Prostate gland (tissue), 2 donors: ENCODE measurements around the gene FAM110A. TPM values are rescaled to one million over a fixed set of nuclear protein-coding genes. Genes with fewer than 3 reads are reported as not detected.
A peak's percentile ranks its signal among the peaks of the same experiment; 100 is the strongest.
"Not testable (repeated sequence)": the region's sequence is repeated elsewhere in the genome, so short reads cannot be mapped to it uniquely, and the experiment has no call there.

Experiments
- DNase-seq: peaks from one replicate; pipeline ENCODE4 v3.0.0-alpha.2; 2019; ENCODE audit warnings: low spot score
- H3K27ac ChIP-seq, 2 donors: fragments of 200-600 bp; sonication (generic); 2 replicates each; pipeline ENCODE4 v1.5.1; 2017 to 2019
- H3K27me3 ChIP-seq: fragments of 200-600 bp; sonication (generic); replicated peaks from 2 replicates; pipeline ENCODE4 v1.5.1; 2019; ENCODE audit not compliant: insufficient read depth
- H3K36me3 ChIP-seq, 2 donors: fragments of 200-600 bp; sonication (generic); 1 replicate in 1 of 2; 2 replicates in 1 of 2; pipeline versions ENCODE4 v1.5.1 to v1.8.1; 2017 to 2019
- H3K4me1 ChIP-seq: fragments of 200-600 bp; sonication (generic); replicated peaks from 2 replicates; pipeline ENCODE4 v1.5.1; 2019
- H3K4me3 ChIP-seq, 2 donors: fragments of 200-600 bp; sonication (generic); 2 replicates each; pipeline ENCODE4 v1.5.1; 2017 to 2019
- H3K9me3 ChIP-seq: fragments of 200-600 bp; sonication (generic); 2 replicates; pipeline ENCODE4 v1.5.1; 2017
- POLR2A ChIP-seq: fragments of 450-650 bp; IDR thresholded peaks from one replicate; pipeline ENCODE4 v1.6.1; 2016; ENCODE audit warnings: antibody characterized with exemption, mild to moderate bottlenecking
- POLR2AphosphoS5 ChIP-seq: sonication (generic); formaldehyde crosslinking; IDR thresholded peaks from one replicate; pipeline ENCODE4 v1.6.1; 2017; ENCODE audit warnings: antibody characterized with exemption
- WGBS: methylation state at CpG from one replicate; pipeline ENCODE4 v1.1.5; 2018; 5-methylcytosine and 5-hydroxymethylcytosine counted together
- intact Hi-C: fragments of 100-400 bp; cut with DNase I; formaldehyde crosslinking; loops from one replicate; pipeline ENCODE4 v1.14.2; 2022
- total RNA-seq, 2 donors: library from RNA; depleted of rRNA; stranded (reverse); fragments of >200 nt; gene quantifications; one replicate each; pipeline ENCODE4 v1.1.0, GENCODE V29; 2016
- TF ChIP-seq, protein P1 (sequence below), 4 experiments: fragments of 200-600 bp in 2 of 4; fragments of 450-650 bp in 2 of 4; sonication (generic) in 2 of 4; IDR thresholded peaks; 1 replicate in 3 of 4; 2 replicates in 1 of 4; pipeline ENCODE4 v1.5.1; 2016 to 2019; ENCODE audit warnings: antibody characterized with exemption in 4 of 4, mild to moderate bottlenecking in 2 of 4, moderate library complexity in 2 of 4

The FAM110A gene
- total RNA-seq, 2 donors from 2014 or later: 15.5 to 33.0 TPM

DNA sequence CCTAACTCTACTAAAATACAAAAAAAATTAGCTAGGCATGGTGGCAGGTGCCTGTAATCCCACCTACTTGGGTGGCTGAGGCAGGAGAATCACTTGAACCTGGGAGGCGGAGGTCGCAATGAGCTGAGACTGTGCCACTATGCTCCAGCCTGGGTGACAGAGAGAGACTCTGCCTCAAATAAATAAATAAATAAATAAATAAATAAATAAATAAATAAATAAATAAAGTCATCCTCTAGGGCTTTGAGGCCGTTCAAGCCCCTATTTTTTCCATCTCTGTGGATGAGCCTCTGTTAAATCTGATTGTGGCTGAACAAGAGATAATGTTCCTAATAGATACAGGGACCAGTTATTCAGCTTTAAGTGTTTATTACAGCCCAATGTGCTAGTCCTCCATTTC lies 31.8 kb upstream of the FAM110A start:
- H3K4me1 ChIP-seq: no peaks in the 10 kb centered on the region
- TF ChIP-seq, protein P1, sequence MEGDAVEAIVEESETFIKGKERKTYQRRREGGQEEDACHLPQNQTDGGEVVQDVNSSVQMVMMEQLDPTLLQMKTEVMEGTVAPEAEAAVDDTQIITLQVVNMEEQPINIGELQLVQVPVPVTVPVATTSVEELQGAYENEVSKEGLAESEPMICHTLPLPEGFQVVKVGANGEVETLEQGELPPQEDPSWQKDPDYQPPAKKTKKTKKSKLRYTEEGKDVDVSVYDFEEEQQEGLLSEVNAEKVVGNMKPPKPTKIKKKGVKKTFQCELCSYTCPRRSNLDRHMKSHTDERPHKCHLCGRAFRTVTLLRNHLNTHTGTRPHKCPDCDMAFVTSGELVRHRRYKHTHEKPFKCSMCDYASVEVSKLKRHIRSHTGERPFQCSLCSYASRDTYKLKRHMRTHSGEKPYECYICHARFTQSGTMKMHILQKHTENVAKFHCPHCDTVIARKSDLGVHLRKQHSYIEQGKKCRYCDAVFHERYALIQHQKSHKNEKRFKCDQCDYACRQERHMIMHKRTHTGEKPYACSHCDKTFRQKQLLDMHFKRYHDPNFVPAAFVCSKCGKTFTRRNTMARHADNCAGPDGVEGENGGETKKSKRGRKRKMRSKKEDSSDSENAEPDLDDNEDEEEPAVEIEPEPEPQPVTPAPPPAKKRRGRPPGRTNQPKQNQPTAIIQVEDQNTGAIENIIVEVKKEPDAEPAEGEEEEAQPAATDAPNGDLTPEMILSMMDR (IDR thresholded peaks at IDR 0.05): no peak
- TF ChIP-seq POLR2A: no peak
- TF ChIP-seq POLR2AphosphoS5: no peak
- H3K27me3 ChIP-seq: no peaks in the 10 kb centered on the region
- no peak for DNase-seq
- H3K27ac ChIP-seq: no peak overlapping the region
- no peaks in the 10 kb centered on the region for H3K36me3 ChIP-seq
- no peak overlapping the region for H3K4me3 ChIP-seq
- 86% methylated on average over 3 of the region's 3 CpGs for WGBS
- H3K9me3 ChIP-seq: no peaks in the 10 kb centered on the region
- intact Hi-C loops: no loop called here

DNA sequence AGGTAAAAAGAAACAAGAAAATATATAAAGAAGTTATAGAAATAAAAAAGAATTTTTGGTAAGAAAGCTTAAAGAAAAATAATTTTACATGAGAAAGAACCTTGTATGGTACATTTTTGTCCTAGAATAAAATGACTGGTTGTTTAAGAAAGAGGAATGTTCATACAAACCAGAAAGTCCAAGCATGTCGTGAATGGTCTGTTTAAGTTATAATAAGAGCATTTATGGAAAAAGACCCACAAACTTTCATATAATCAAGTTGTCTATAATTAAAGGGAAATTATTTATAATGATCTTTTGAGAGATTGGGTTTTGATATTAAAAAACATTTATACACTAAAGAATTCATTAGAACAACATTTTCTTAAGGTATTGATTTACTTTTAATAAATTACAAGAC lies 27.8 kb upstream of the FAM110A start:
- WGBS: 26% methylated on average over 1 of the region's 1 CpG
- intact Hi-C loops: no loop called here
- DNase-seq: no peak
- H3K4me1 ChIP-seq: no peaks in the 10 kb centered on the region
- H3K36me3 ChIP-seq: no peaks in the 10 kb centered on the region
- H3K4me3 ChIP-seq: no peak overlapping the region
- TF ChIP-seq POLR2AphosphoS5 (no peak), POLR2A (no peak)
- TF ChIP-seq, protein P1 (IDR thresholded peaks at IDR 0.05): no peak
- no peaks in the 10 kb centered on the region for H3K9me3 ChIP-seq
- no peaks in the 10 kb centered on the region for H3K27me3 ChIP-seq
- H3K27ac ChIP-seq: no peak overlapping the region

DNA sequence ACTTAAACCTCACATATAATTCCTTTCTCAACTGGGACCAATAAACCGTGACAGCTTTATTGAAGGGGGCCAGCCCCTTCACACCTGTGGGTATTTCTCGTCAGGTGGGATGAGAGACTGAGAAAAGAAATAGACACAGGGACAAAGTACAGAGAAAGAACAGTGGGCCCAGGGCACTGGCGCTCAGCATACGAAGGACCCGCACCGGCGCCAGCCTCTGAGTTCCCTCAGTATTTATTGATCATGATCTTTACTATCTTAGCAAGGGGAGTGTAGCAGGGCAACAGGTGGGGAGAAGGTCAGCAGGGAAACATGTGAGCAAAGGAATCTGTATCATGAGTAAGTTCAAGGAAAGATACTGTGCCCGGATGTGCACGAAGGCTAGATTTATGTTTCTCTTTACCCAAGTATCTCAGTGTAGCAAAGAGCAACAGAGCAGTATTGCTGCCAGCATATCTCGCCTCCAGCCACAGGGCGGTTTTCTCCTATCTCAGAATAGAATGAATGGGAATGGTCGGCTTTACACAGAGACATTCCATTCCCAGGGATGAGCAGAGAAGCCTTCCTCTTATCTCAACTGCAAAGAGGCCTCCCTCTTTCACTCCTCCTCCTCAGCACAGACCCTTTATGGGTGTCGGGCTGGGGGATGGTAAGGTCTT lies 21.6 kb upstream of the FAM110A start:
- intact Hi-C loops: loop anchor here (10.0 kb wide), 2 partner anchors 293 to 403 kb away; no protein-coding TSS in a partner anchor

DNA sequence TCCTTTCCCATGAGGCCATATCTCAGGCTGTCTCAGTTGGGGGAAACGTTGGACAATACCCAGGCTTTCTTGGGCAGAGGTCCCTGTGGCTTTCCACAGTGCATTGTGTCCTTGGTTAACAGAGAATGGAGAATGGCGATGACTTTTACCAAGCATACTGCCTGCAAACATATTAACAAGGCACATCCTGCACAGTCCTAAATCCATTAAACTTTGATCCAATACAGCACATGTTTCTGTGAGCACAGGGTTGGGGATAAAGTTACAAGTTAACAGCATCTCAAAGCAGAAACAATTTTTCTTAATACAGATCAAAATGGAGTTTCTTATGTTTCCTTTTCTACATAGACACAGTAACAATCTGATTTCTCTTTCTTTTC lies 21.1 kb upstream of the FAM110A start:
- not testable (repeated sequence) for H3K4me1 ChIP-seq, H3K27me3 ChIP-seq, H3K9me3 ChIP-seq, H3K4me3 ChIP-seq, H3K36me3 ChIP-seq
- intact Hi-C loops: loop anchor here (10.0 kb wide), 2 partner anchors 292 to 402 kb away; no protein-coding TSS in a partner anchor
- H3K27ac ChIP-seq: peak overlapping the region in 1 of 2 donors; percentile 62
- DNase-seq: peak; percentile 13
- 14% methylated on average over 2 of the region's 2 CpGs for WGBS
- peak; percentile 73 for TF ChIP-seq POLR2AphosphoS5

More for the DNA sequence above, 21.6 kb upstream of the FAM110A start:
- H3K9me3 ChIP-seq, H3K27me3 ChIP-seq, DNase-seq, H3K36me3 ChIP-seq, H3K4me1 ChIP-seq, H3K4me3 ChIP-seq: not testable (repeated sequence)
- H3K27ac ChIP-seq: peak overlapping the region in 1 of 2 donors; percentile 62
- WGBS: 36% methylated on average over 13 of the region's 13 CpGs

DNA sequence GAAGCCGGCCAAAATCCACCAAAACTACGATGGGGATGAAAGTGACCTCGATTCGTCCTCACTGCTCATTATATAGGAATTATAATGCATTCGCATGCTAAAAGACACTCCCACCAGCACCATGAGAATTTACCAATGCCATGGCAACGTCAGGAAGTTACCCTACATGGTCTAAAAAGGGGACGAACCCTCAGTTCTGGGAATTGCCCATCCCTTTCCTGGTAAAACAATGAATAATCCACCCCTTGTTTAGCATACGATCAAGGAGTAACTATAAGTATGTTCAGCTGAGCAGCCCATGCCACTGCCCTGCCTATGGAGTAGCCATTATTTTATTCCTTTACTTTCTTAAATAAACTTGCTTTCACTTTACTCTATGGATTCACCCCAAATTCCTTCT lies 20.1 kb upstream of the FAM110A start:
- Histone ChIP-seq H3K36me3 (no peaks in the 10 kb centered on the region), H3K4me3 (no peak overlapping the region), H3K4me1 (no peaks in the 10 kb centered on the region), H3K27me3 (no peaks in the 10 kb centered on the region), H3K27ac (peak overlapping the region in 1 of 2 donors; percentile 62), H3K9me3 (no peaks in the 10 kb centered on the region)
- DNase-seq: no peak
- intact Hi-C loops: loop anchor here (10.0 kb wide), 2 partner anchors 291 to 401 kb away; no protein-coding TSS in a partner anchor
- 61% methylated on average over 8 of the region's 8 CpGs for WGBS
- TF ChIP-seq, protein P1 (IDR thresholded peaks at IDR 0.05): no peak
- no peak for TF ChIP-seq POLR2A
- no peak for TF ChIP-seq POLR2AphosphoS5

DNA sequence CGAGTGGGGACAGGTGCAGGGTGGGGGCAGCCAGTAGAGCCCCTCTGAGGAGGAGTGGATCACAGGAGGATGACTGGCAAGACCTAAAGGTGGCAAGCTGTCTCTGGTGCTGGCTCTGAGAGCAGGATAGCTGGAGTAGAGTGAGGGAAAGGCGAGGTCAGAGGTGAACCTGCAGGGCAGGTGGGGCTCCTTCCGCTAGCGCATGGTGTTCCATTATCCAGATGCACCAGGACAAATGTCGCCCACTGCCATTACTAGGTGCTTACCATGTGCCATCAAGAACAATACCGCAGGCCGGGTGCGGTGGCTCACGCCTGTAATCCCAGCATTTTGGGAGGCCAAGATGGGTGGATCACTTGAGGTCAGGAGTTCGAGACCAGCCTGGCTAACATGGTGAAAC lies 18.3 kb upstream of the FAM110A start:
- Histone ChIP-seq H3K27ac (no peak overlapping the region), H3K4me3 (no peak overlapping the region), H3K4me1 (no peaks in the 10 kb centered on the region), H3K27me3 (no peaks in the 10 kb centered on the region), H3K36me3 (no peaks in the 10 kb centered on the region), H3K9me3 (no peaks in the 10 kb centered on the region)
- no peak for DNase-seq
- WGBS: 87% methylated on average over 10 of the region's 10 CpGs
- intact Hi-C loops: loop anchor here (10.0 kb wide), 2 partner anchors 290 to 400 kb away; no protein-coding TSS in a partner anchor
- TF ChIP-seq POLR2AphosphoS5 (no peak), POLR2A (no peak)
- TF ChIP-seq, protein P1 (IDR thresholded peaks at IDR 0.05): no peak
